Uterus (tissue), 4 donors: ENCODE data around the gene PCDH9. TPM values are rescaled to one million over a fixed set of nuclear protein-coding genes. Genes with fewer than 3 reads are reported as not detected.

ENCODE experiments used
- DNase-seq, 2 donors: peaks; one replicate each; pipeline ENCODE4 v3.0.0-alpha.2; 2019 to 2020
- H3K27ac ChIP-seq, 2 donors: fragments of 200-600 bp; sonication (generic); 1 replicate in 1 of 2; 2 replicates in 1 of 2; pipeline ENCODE4 v1.5.1; 2016 to 2018
- H3K27me3 ChIP-seq, 2 donors: fragments of 200-600 bp; sonication (generic); one replicate each; pipeline ENCODE4 v1.5.1; 2018 to 2019; ENCODE audit warnings: control low read depth in 1 of 2
- H3K36me3 ChIP-seq, 2 donors: fragments of 200-600 bp; sonication (generic); one replicate each; pipeline ENCODE4 v1.5.1; 2019; ENCODE audit warnings: control low read depth in 1 of 2
- H3K4me1 ChIP-seq, 2 donors: fragments of 200-600 bp; sonication (generic); one replicate each; pipeline ENCODE4 v1.5.1; 2018 to 2019; ENCODE audit warnings: control low read depth in 1 of 2
- H3K4me3 ChIP-seq, 2 donors: fragments of 200-600 bp; sonication (generic); 1 replicate in 1 of 2; 2 replicates in 1 of 2; pipeline ENCODE4 v1.5.1; 2018 to 2019; ENCODE audit warnings: mild to moderate bottlenecking in 1 of 2
- H3K9me3 ChIP-seq, 2 donors: fragments of 200-600 bp; sonication (generic); one replicate each; pipeline ENCODE4 v1.5.1; 2019; ENCODE audit warnings: control low read depth in 1 of 2
- POLR2A ChIP-seq, 2 donors: fragments of 450-650 bp; IDR thresholded peaks; one replicate each; pipeline ENCODE4 v1.6.1; 2016; ENCODE audit warnings: antibody characterized with exemption in 2 of 2, mild to moderate bottlenecking in 1 of 2, moderate library complexity in 1 of 2
- intact Hi-C: fragments of 100-400 bp; cut with DNase I; formaldehyde crosslinking; loops from one replicate; pipeline ENCODE4 v1.15.1; 2023; ENCODE audit warnings: low total_unique reads
- total RNA-seq, 4 donors: library from RNA; depleted of rRNA in 3 of 4; stranded (reverse); fragments of >200 nt in 3 of 4; gene quantifications; one replicate each; pipeline versions ENCODE4 v1.1.0 to v1.2.4, GENCODE V29; 2014 to 2023
- TF ChIP-seq, protein P1 (sequence below), 4 experiments: fragments of 200-600 bp in 2 of 4; fragments of 450-650 bp in 2 of 4; sonication (generic) in 2 of 4; IDR thresholded peaks; one replicate each; pipeline ENCODE4 v1.5.1; 2016 to 2019; ENCODE audit warnings: antibody characterized with exemption in 4 of 4, mild to moderate bottlenecking in 2 of 4, moderate library complexity in 1 of 4
- donor health status: DM: yes; HTN: yes; CAD: no.

The PCDH9 gene
- total RNA-seq, 4 donors from 2014 or later: 0.51 to 45.7 (median 2.1) TPM

DNA sequence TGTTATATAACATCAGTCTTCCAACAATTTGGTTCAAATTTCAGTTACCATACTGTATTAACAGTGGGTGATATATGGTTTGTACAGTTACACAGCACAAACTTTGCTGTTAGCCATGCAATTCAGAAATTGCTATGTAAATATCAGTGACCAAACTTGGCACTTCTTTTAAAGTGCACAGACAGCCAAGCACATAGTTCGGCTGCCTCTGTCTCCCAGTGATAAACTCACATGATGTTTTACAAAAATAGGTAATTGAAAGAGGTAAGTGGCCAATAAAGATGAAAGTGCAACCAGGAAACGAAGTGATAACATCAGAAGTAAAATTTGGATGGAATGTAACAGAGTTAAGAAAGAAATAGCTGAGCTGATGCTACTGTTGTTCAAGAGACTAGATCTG is 143.9 kb downstream of the PCDH9 start:
- intact Hi-C loops: no loop called here
- Histone ChIP-seq H3K4me1 (no peaks in the 10 kb centered on the region), H3K36me3 (no peaks in the 10 kb centered on the region), H3K4me3 (no peak overlapping the region), H3K27ac (no peak overlapping the region), H3K27me3 (no peaks in the 10 kb centered on the region), H3K9me3 (no peaks in the 10 kb centered on the region)
- no peak for TF ChIP-seq POLR2A (IDR thresholded peaks at IDR 0.05)
- TF ChIP-seq, protein P1, sequence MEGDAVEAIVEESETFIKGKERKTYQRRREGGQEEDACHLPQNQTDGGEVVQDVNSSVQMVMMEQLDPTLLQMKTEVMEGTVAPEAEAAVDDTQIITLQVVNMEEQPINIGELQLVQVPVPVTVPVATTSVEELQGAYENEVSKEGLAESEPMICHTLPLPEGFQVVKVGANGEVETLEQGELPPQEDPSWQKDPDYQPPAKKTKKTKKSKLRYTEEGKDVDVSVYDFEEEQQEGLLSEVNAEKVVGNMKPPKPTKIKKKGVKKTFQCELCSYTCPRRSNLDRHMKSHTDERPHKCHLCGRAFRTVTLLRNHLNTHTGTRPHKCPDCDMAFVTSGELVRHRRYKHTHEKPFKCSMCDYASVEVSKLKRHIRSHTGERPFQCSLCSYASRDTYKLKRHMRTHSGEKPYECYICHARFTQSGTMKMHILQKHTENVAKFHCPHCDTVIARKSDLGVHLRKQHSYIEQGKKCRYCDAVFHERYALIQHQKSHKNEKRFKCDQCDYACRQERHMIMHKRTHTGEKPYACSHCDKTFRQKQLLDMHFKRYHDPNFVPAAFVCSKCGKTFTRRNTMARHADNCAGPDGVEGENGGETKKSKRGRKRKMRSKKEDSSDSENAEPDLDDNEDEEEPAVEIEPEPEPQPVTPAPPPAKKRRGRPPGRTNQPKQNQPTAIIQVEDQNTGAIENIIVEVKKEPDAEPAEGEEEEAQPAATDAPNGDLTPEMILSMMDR (IDR thresholded peaks at IDR 0.05): no peak
- DNase-seq: no peak

DNA sequence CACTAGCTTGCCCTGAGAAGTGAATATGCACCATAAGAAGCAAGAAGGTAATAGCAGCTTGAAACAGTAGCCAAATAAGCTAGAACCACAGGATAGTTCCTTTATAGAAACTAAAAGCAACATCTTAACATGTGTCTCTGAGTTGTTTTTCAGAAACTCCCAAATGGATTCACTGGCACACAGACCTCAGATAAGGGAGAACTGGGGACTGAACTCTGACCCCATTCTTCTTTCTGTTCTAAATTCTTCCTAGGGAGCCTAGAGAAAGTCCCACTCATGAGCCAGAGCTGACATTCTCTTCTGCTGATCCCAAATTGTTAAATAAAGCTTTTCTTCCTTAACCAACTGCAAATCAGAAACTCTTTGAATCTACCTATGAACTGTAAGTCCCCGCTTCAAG is 146.1 kb downstream of the PCDH9 start:
- intact Hi-C loops: no loop called here
- TF ChIP-seq, protein P1 (IDR thresholded peaks at IDR 0.05): no peak
- TF ChIP-seq POLR2A (IDR thresholded peaks at IDR 0.05): no peak

DNA sequence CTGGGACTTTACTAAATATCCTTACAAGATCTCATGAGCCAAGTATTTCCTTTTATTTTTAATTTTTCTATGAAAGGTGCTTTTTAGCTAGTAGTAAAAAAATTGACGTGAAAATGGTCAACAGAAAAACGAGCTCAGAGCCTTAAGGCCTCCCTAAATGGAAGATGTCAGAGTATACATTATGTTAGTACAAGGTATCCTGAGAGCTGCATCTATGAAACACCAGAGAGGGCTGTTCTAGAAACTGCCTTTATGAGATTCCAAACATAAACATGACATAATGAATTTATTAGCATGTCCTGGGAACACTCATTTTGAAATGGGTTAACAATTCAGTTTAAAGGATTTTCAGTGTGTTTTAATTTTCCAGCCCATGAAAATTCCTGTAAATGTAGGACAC is 146.6 kb downstream of the PCDH9 start:
- no peaks in the 10 kb centered on the region for H3K4me1 ChIP-seq
- H3K27ac ChIP-seq: no peak overlapping the region
- no peaks in the 10 kb centered on the region for H3K27me3 ChIP-seq
- no peaks in the 10 kb centered on the region for H3K9me3 ChIP-seq
- H3K36me3 ChIP-seq: no peaks in the 10 kb centered on the region
- intact Hi-C loops: no loop called here
- no peak overlapping the region for H3K4me3 ChIP-seq
- TF ChIP-seq, protein P1 (IDR thresholded peaks at IDR 0.05): no peak
- no peak for TF ChIP-seq POLR2A (IDR thresholded peaks at IDR 0.05)
- no peak for DNase-seq

More for the DNA sequence above, 146.1 kb downstream of the PCDH9 start:
- Histone ChIP-seq H3K27ac (no peak overlapping the region), H3K4me3 (no peak overlapping the region), H3K4me1 (no peaks in the 10 kb centered on the region), H3K36me3 (no peaks in the 10 kb centered on the region), H3K27me3 (no peaks in the 10 kb centered on the region), H3K9me3 (no peaks in the 10 kb centered on the region)
- DNase-seq: no peak

DNA sequence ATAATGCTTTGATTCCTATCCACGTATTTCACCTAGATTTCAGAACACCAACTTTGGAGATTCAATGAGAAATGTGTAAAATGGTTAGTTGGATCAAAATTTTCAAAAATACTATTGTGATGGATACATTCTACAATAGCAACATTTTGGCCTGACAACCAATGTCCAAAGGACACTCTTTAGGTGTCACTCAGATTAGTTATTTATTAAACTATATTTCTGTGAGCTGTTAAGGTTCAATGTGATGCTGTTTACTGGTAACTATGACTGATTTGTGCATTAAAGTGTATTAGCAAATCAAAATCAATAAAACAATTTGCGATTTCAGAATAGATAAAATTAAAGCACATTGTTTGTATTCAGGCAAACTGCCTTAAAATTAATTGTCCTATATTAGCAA is 149.8 kb downstream of the PCDH9 start:
- Histone ChIP-seq H3K9me3 (no peaks in the 10 kb centered on the region), H3K36me3 (no peaks in the 10 kb centered on the region), H3K4me3 (no peak overlapping the region), H3K4me1 (no peaks in the 10 kb centered on the region), H3K27me3 (no peaks in the 10 kb centered on the region), H3K27ac (no peak overlapping the region)
- TF ChIP-seq POLR2A (IDR thresholded peaks at IDR 0.05): no peak
- TF ChIP-seq, protein P1 (IDR thresholded peaks at IDR 0.05): no peak
- intact Hi-C loops: no loop called here
- no peak for DNase-seq

DNA sequence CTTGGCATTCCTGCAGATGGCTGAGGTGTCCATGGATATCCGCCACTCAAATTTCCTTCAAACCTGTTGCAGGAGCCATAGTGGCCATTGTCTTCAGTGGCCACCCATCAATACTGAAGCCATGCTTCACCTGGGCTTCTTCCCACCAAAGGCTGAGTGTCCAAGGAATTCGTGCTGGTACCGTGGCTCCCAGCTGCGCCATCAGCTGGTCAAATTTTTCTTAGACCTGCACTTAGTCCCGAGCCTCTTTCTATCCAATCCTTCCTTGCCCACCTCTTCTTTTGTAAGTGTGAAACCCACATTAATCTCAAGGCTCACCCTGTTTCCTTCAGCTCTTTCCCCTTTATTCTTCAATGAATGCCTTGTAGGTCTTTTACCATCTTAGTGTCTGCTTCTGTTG is 152.1 kb downstream of the PCDH9 start:
- no peaks in the 10 kb centered on the region for H3K4me1 ChIP-seq
- H3K27me3 ChIP-seq: no peaks in the 10 kb centered on the region
- H3K36me3 ChIP-seq: no peaks in the 10 kb centered on the region
- H3K9me3 ChIP-seq: no peaks in the 10 kb centered on the region
- TF ChIP-seq, protein P1 (IDR thresholded peaks at IDR 0.05): no peak
- H3K4me3 ChIP-seq: no peak overlapping the region
- H3K27ac ChIP-seq: no peak overlapping the region
- DNase-seq: no peak
- intact Hi-C loops: no loop called here
